Progenitor cell of endocrine pancreas (in vitro differentiated cells): ENCODE results near the gene RADIL. TPM values are rescaled to one million over a fixed set of nuclear protein-coding genes. Genes with fewer than 3 reads are reported as not detected.

Source experiments
- DNase-seq: peaks from one replicate; pipeline ENCODE4 v3.0.0; 2021; ENCODE audit warnings: low spot score; ENCODE audit not compliant: unreplicated experiment
- H3K27ac Mint-ChIP-seq: 2 replicates; pipeline ENCODE4 v1.8.0; 2021; ENCODE audit warnings: mild to moderate bottlenecking, moderate library complexity, mixed read lengths
- H3K27me3 Mint-ChIP-seq: 2 replicates; pipeline ENCODE4 v1.8.0; 2021; ENCODE audit warnings: mixed read lengths
- H3K36me3 Mint-ChIP-seq: 2 replicates; pipeline ENCODE4 v1.8.0; 2022; ENCODE audit warnings: mixed read lengths; ENCODE audit not compliant: insufficient read depth
- H3K4me1 Mint-ChIP-seq: 2 replicates; pipeline ENCODE4 v1.8.0; 2021; ENCODE audit warnings: low read depth, mixed read lengths
- H3K4me3 Mint-ChIP-seq: 2 replicates; pipeline ENCODE4 v1.8.0; 2021; ENCODE audit warnings: low read depth, mild to moderate bottlenecking, moderate library complexity, mixed read lengths
- H3K9me3 Mint-ChIP-seq: 2 replicates; pipeline ENCODE4 v1.8.0; 2021; ENCODE audit warnings: low read depth, mixed read lengths
- total RNA-seq: library from RNA; stranded (reverse); gene quantifications from 2 replicates; pipeline ENCODE4 v1.2.1, GENCODE V29; 2021
- TF ChIP-seq, protein P1 (sequence below): fragments of 200-600 bp; sonication (generic); IDR thresholded peaks from one replicate; pipeline ENCODE4 v1.5.0; 2021; ENCODE audit warnings: antibody characterized with exemption, mild to moderate bottlenecking; ENCODE audit not compliant: unreplicated experiment

Gene RADIL
- total RNA-seq, 1 donor from 2014 or later = 2.0 TPM

DNA sequence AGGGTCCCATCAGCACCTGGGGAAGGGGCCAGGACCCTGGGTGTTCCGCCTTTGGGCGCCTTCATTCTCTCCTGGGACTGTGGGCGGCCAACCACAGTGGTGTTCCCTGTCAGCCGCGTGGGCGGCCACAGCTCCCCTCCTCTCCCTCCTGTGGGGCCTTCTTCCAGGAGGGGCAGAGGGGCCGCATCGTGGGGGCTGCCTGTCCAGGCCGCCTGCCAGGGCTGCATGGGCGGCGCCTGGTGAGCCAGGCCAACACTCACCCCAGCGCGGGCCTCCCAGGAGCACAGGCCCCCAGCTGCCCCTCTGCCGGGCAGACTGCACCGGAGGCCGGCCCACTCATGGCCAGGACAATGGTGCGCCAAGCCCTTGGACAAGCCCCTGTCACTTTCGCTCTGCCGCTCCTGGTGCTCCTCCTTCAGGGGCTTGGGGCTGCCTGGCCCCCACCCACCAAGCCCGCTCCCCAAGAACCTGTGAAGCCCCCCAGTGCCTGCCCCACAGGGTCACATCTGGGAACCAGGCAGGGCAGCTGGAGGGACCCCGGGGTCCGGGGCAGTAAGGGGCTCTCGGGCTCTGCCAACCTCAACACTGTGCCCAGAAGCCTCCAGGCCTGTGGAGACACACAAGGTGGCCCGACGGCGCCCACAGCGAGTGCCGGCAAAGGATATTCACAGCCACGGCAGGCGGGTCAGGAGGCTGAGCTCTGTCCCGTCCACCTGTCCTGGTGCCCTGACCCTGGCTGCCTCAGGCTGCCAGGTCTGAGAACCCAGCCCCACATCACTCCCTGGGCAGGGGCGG is 65.3 kb downstream of the RADIL start:
- Mint-ChIP-seq H3K4me1 (no peaks in the 10 kb centered on the region), H3K27me3 (no peaks in the 10 kb centered on the region), H3K9me3 (peaks cover 1% of the 10 kb centered on the region), H3K27ac (no peak overlapping the region), H3K4me3 (no peak overlapping the region), H3K36me3 (peaks cover under 1% of the 10 kb centered on the region)
- no peak for DNase-seq
- TF ChIP-seq, protein P1, sequence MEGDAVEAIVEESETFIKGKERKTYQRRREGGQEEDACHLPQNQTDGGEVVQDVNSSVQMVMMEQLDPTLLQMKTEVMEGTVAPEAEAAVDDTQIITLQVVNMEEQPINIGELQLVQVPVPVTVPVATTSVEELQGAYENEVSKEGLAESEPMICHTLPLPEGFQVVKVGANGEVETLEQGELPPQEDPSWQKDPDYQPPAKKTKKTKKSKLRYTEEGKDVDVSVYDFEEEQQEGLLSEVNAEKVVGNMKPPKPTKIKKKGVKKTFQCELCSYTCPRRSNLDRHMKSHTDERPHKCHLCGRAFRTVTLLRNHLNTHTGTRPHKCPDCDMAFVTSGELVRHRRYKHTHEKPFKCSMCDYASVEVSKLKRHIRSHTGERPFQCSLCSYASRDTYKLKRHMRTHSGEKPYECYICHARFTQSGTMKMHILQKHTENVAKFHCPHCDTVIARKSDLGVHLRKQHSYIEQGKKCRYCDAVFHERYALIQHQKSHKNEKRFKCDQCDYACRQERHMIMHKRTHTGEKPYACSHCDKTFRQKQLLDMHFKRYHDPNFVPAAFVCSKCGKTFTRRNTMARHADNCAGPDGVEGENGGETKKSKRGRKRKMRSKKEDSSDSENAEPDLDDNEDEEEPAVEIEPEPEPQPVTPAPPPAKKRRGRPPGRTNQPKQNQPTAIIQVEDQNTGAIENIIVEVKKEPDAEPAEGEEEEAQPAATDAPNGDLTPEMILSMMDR = no peak

DNA sequence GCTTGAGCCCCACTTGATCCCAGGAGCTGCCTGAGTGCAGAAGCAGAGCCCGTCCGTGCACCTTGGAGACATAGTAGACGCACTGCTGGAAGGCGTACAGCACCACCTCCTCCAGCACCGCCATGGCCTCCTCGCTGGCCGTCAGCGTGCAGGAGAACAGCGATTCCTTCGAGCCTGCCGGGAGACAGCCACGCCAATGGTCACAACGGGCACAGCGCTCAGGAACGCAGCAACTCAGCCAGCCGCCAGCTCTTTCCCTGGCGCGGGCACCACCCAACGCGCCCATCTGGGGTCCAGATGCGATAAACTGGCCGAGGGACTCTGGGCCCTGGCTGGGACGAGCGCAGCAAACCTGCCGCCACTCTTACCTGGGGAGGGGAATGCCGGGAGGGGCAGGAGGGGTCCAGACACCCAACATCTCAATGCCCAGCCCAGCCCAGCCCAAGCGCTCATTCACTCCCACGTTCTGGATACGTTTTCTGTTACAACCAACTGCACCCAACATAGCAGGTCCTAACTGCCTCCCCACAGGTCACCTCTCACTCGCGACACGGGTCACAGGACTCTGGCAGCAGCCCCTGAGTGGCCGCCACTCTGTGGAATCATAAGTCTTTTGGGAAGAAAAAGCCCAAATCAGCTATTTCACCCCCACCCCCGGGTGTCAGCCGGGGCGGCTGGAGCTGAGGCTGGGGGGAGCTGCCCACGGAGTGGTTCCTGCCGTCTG is 66.2 kb downstream of the RADIL start:
- DNase-seq = no peak
- Mint-ChIP-seq H3K27ac (no peak overlapping the region), H3K4me3 (no peak overlapping the region), H3K9me3 (peaks cover 7% of the 10 kb centered on the region), H3K36me3 (peaks cover 3% of the 10 kb centered on the region), H3K4me1 (no peaks in the 10 kb centered on the region), H3K27me3 (no peaks in the 10 kb centered on the region)
- TF ChIP-seq, protein P1 = no peak

DNA sequence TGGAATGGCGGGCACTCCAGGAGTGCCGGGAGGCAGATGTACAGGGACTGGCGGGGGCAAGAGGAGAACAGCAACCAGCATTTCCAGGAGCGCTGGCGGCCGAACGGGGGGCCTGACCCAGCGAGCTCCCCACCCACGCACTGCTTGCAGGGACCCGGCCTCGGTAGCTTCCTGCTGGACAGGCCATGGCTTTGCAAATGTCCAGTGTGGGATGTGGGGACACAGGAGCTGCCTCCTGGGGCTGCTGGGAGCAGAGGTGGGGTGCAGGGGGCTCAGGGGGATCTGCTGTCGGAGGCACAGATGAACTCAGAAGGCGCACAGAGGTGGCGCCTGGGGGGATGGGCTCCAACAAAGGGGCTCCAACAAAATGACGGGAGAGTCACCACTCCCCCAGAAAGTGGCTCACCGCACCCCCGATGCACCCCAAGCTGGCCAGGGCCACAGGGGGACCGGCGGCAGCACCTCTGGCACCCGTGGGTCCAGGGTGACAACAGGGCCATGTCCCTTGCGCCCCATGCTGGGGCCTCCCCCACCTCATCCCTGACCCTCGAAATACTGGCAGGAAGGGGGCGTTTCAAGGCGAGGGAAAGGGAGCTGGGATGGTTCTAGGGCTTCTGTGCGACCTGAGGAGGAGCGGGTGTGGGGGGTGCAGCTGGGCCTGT is 67.0 kb downstream of the RADIL start:
- H3K9me3 Mint-ChIP-seq = peaks cover 7% of the 10 kb centered on the region
- H3K4me3 Mint-ChIP-seq = no peak overlapping the region
- no peak for DNase-seq

DNA sequence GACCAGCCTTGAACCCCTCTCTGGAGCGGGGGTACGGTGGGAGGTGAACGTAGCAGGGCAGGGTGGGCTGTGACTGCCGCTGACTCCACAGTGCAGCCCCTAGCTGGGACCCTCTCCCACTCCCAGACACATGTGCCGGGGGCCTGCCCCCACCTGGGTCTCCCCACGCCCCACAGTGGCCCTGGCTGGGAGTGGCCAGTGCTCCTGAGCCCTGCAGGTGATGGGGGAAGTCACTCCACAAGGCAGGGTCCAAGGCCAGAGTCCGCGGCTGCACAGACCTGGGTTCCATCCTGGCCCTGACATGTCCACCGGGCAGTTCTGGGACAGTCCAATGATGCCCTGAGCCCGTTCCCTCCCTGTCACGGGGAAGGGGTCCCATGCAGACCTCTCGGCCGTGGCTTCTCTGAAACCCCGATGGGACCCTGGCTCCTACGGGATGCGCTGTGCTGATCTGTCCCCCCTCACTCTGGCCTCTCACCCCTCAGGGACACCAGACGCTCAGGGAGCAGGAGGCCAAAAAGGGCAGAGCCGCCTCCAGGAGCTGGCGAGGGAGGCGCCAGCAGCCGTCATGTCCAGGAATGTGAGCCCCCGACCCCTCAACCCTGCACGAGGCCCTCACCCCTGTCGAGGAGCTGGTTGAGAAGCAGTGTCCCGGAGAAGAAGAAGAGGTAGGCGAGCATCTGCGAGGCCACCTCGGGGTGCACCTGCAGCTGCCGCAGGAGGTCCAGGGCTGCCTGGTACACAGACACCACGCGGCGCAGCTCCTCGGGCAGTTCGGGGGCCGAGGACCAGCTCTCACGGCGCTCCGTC is 67.7 kb downstream of the RADIL start:
- H3K4me3 Mint-ChIP-seq = no peak overlapping the region
- no peaks in the 10 kb centered on the region for H3K4me1 Mint-ChIP-seq
- H3K27ac Mint-ChIP-seq = no peak overlapping the region
- DNase-seq = no peak
- TF ChIP-seq, protein P1 = peak; percentile 8
- H3K36me3 Mint-ChIP-seq = peaks cover 3% of the 10 kb centered on the region
- no peaks in the 10 kb centered on the region for H3K27me3 Mint-ChIP-seq
- H3K9me3 Mint-ChIP-seq = peaks cover 7% of the 10 kb centered on the region

More for the DNA sequence above, 67.0 kb downstream of the RADIL start:
- H3K36me3 Mint-ChIP-seq = peaks cover 3% of the 10 kb centered on the region
- no peak overlapping the region for H3K27ac Mint-ChIP-seq
- H3K27me3 Mint-ChIP-seq = no peaks in the 10 kb centered on the region
- H3K4me1 Mint-ChIP-seq = no peaks in the 10 kb centered on the region
- TF ChIP-seq, protein P1 = no peak
